ENCODE results near the gene MAPKAPK3.

MAPKAPK3 gene

GRCh38 chr3:50628601-50629000 is 11.7 kb downstream of the MAPKAPK3 start:
- DNase-seq = no peak

GRCh38 chr3:50630394-50630793 is 13.4 kb downstream of the MAPKAPK3 start:
- DNase-seq = no peak

GRCh38 chr3:50630877-50631276 is 13.9 kb downstream of the MAPKAPK3 start:
- DNase-seq = no peak

GRCh38 chr3:50632450-50632849 is 15.5 kb downstream of the MAPKAPK3 start:
- DNase-seq = no peak

- no peak for DNase-seq
These were observed 16.4 kb downstream of the MAPKAPK3 start for GRCh38 chr3:50633230-50633790.

GRCh38 chr3:50635066-50635465 is 18.1 kb downstream of the MAPKAPK3 start:
- DNase-seq = no peak

- DNase-seq = no peak
These were observed 20.1 kb downstream of the MAPKAPK3 start for GRCh38 chr3:50637011-50637410.

- DNase-seq = no peak
These were observed 21.0 kb downstream of the MAPKAPK3 start for GRCh38 chr3:50637945-50638344.

- no peak for DNase-seq
These were observed 22.1 kb downstream of the MAPKAPK3 start for GRCh38 chr3:50639055-50639494.

GRCh38 chr3:50642382-50642781 is 25.4 kb downstream of the MAPKAPK3 start:
- no peak for DNase-seq

GRCh38 chr3:50644561-50644960 is 27.6 kb downstream of the MAPKAPK3 start:
- DNase-seq = no peak

GRCh38 chr3:50645378-50645777 is 28.4 kb downstream of the MAPKAPK3 start:
- DNase-seq = no peak

GRCh38 chr3:50648313-50648712 is 31.4 kb downstream of the MAPKAPK3 start:
- DNase-seq = no peak

- DNase-seq = no peak
These were observed 32.0 kb downstream of the MAPKAPK3 start for GRCh38 chr3:50648944-50649343.

- DNase-seq = no peak
These were observed 32.5 kb downstream of the MAPKAPK3 start for GRCh38 chr3:50649451-50649931.

- DNase-seq = no peak
These were observed 33.1 kb downstream of the MAPKAPK3 start for GRCh38 chr3:50650018-50650417.

GRCh38 chr3:50651445-50651844 is 34.5 kb downstream of the MAPKAPK3 start:
- no peak for DNase-seq

GRCh38 chr3:50651920-50652529 is 35.1 kb downstream of the MAPKAPK3 start:
- no peak for DNase-seq

GRCh38 chr3:50652709-50653108 is 35.8 kb downstream of the MAPKAPK3 start:
- DNase-seq = no peak

- no peak for DNase-seq
These were observed 37.1 kb downstream of the MAPKAPK3 start for GRCh38 chr3:50653937-50654595.

- DNase-seq = no peak
These were observed 38.3 kb downstream of the MAPKAPK3 start for GRCh38 chr3:50655009-50655830.

- no peak for DNase-seq
These were observed 39.7 kb downstream of the MAPKAPK3 start for GRCh38 chr3:50656417-50657195.

- no peak for DNase-seq
These were observed 40.5 kb downstream of the MAPKAPK3 start for GRCh38 chr3:50657407-50657806.
